ENCODE measurements around the gene KCNH1.

The KCNH1 gene

DNA sequence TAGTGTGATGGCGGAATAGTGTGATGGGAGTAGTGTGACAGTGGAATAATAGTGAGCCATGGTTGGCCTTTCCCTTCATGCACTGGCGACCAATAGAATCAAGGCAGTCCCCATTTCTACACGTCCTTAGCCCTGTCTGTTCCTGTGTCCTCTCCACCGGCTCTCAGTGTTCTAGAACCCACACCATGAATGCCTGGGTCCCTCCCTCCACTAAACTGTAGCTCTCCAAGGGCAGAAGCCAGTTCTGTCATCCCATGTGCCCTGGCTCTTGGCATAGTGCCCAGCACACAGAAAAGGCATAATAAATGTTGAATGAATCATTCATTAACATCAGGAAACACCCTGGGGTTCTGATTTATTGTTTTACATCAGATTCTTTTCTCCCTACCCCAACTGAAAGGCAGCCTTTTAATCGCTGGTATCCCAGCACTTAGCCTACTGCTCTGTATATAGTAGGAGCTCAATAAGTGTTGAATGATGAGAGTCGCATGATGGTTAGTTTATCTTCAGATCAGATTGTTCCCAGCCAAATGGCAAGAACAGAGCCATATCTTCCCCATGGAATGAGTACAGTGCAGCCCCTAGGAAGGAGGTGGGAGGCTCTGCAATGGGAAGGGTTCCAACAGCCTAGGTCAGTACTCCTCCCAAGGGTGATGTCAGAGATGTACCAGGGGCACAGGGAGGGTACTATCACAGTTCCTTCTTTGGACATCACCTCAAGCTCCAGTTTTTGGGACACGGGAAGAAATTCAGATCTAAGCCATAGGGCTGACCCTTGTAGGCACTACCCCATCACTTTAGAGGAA lies 479.6 kb downstream of the KCNH1 start:
- TF ChIP-seq, protein P1, sequence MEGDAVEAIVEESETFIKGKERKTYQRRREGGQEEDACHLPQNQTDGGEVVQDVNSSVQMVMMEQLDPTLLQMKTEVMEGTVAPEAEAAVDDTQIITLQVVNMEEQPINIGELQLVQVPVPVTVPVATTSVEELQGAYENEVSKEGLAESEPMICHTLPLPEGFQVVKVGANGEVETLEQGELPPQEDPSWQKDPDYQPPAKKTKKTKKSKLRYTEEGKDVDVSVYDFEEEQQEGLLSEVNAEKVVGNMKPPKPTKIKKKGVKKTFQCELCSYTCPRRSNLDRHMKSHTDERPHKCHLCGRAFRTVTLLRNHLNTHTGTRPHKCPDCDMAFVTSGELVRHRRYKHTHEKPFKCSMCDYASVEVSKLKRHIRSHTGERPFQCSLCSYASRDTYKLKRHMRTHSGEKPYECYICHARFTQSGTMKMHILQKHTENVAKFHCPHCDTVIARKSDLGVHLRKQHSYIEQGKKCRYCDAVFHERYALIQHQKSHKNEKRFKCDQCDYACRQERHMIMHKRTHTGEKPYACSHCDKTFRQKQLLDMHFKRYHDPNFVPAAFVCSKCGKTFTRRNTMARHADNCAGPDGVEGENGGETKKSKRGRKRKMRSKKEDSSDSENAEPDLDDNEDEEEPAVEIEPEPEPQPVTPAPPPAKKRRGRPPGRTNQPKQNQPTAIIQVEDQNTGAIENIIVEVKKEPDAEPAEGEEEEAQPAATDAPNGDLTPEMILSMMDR (IDR thresholded peaks at IDR 0.05; ENCODE audit: insufficient read depth, low read depth, low read length, missing control alignments): no peak
- no peak for DNase-seq (ENCODE audit: low read depth)
- H3K4me3 ChIP-seq (ENCODE audit: low read depth, low read length): no peak overlapping the region

- DNase-seq (ENCODE audit: low read depth): peak; percentile 7
- TF ChIP-seq, protein P1 (IDR thresholded peaks at IDR 0.05; ENCODE audit: insufficient read depth, low read depth, low read length, missing control alignments): no peak
- no peak overlapping the region for H3K4me3 ChIP-seq (ENCODE audit: low read depth, low read length)
Measured at GRCh38 chr1:210653771-210654170, 480.2 kb downstream of the KCNH1 start.

DNA sequence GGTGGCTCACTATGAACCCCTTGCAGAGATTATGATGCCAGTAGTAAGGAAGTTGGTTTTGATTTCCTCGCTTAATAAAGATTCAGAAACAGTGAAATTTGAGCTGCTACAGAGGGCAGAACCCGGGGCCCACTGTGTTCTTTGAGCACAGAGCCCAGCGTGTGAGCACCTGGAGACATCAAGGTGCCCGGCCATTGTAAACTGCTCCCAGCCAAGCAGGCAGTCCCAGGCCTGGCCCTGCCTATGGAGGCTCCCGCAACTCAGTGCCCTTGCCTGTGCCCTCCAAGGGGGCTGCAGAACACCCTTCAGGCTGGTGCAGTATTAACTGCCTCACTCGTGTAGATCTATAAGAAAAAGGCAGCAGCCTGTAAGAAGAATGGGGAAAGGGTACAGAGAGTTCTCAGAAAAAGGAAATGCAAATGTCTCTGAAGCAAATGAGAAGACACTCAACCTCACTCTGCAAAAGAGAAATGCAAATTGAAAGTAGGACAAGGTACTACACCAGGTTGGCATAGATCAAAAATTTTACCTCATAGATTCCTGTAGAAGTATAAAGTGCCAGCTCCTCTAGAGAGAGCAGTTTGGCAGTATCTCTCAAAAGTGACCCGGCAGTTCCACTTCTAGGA lies 481.5 kb downstream of the KCNH1 start:
- TF ChIP-seq, protein P1 (IDR thresholded peaks at IDR 0.05; ENCODE audit: insufficient read depth, low read depth, low read length, missing control alignments): no peak
- no peak for DNase-seq (ENCODE audit: low read depth)
- H3K4me3 ChIP-seq (ENCODE audit: low read depth, low read length): no peak overlapping the region

GRCh38 chr1:210650403-210650802 lies 483.5 kb downstream of the KCNH1 start:
- H3K4me3 ChIP-seq (ENCODE audit: low read depth, low read length): no peak overlapping the region
- TF ChIP-seq, protein P1 (IDR thresholded peaks at IDR 0.05; ENCODE audit: insufficient read depth, low read depth, low read length, missing control alignments): no peak
- no peak for DNase-seq (ENCODE audit: low read depth)

GRCh38 chr1:210648588-210649269 lies 485.2 kb downstream of the KCNH1 start:
- DNase-seq (ENCODE audit: low read depth): no peak
- no peak overlapping the region for H3K4me3 ChIP-seq (ENCODE audit: low read depth, low read length)
- TF ChIP-seq, protein P1 (IDR thresholded peaks at IDR 0.05; ENCODE audit: insufficient read depth, low read depth, low read length, missing control alignments): no peak

DNA sequence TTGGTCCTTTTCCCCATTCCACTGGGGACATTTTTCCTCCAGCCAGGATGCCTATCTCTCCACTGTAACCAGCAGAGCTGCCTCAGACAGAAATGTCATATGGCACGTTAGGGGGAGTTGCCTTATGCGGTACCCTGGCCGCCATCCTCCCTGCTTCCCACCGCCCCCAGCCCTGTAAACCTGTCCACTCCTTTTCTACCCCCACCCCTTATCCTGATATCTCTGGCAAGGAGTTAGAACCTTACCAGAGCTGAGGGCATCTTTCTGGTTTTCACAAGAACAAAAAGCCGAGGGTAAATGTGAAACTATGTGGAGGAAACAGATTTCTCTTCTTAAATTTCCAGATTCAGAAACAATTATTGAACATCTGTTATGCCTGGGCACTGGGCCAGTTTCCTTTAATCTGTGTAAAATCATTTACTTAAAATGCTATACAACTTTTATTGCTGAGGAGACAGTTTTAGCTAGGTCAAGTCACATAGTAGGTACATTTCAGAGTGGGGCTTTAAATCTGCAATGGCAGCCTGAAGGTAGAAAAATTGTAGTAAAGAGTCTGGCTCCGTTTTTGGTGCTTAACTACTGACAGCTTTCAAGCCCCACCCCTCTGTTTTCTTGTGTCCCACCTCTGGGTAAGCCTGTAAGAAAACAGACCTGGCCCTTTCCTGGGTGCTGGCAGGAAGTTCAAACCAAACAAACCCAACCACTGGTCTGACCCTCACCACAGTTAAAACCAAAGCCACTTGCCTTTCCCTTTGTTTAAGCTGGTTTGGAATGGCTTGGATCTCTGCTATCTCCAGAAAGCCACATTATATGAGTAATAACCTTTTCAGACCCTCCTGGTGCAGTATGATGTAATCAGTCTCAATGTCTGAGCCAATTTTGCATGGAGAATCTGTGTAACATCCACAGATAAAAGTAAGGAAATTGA lies 486.3 kb downstream of the KCNH1 start:
- H3K4me3 ChIP-seq (ENCODE audit: low read depth, low read length): no peak overlapping the region
- no peak for DNase-seq (ENCODE audit: low read depth)
- TF ChIP-seq, protein P1 (IDR thresholded peaks at IDR 0.05; ENCODE audit: insufficient read depth, low read depth, low read length, missing control alignments): no peak
